ENCODE data around the gene PRR20G. TPM values are rescaled to one million over a fixed set of nuclear protein-coding genes. Genes with fewer than 3 reads are reported as not detected.

The PRR20G gene
- total and polyA plus RNA-seq, 9 of the 15 experiments (the other 6 are each of a cell fraction or from before 2014, with no cell fraction given): not detected

GRCh38 chr3:127262533-127262932, 25.3 kb downstream of the PRR20G start:
- POLR2A ChIA-PET: no interaction called here
- TF ChIP-seq E2F5 (CRISPR knock-in tag; IDR thresholded peaks at IDR 0.05): no peak
- TF ChIP-seq SNIP1 (IDR thresholded peaks at IDR 0.05; ENCODE audit: low read depth): no peak
- no peak for TF ChIP-seq ZNF232 (CRISPR knock-in tag; IDR thresholded peaks at IDR 0.05)
- no peak for TF ChIP-seq IRF9 (tag; IDR thresholded peaks at IDR 0.05)
- TF ChIP-seq DDX20 (tag; IDR thresholded peaks at IDR 0.05; ENCODE audit: low read depth): no peak
- no peak for TF ChIP-seq ZNF609 (CRISPR knock-in tag; IDR thresholded peaks at IDR 0.05; ENCODE audit: borderline replicate concordance)
- TF ChIP-seq ZSCAN32 (CRISPR knock-in tag; IDR thresholded peaks at IDR 0.05): no peak
- no peak for TF ChIP-seq BCOR (IDR thresholded peaks at IDR 0.05)
- TF ChIP-seq ETS1 (conservative IDR thresholded peaks at IDR 0.05; ENCODE audit: control insufficient read depth, low read depth, low read length): no peak
- no peak for TF ChIP-seq ZNF76 (CRISPR knock-in tag; IDR thresholded peaks at IDR 0.05; ENCODE audit: borderline replicate concordance)
- TF ChIP-seq STAT5A (IDR thresholded peaks at IDR 0.05; ENCODE audit: borderline replicate concordance, low read length): no peak
- no peak for TF ChIP-seq CREB3L1 (IDR thresholded peaks at IDR 0.05; ENCODE audit: borderline replicate concordance, low read depth)
- TF ChIP-seq RBM34 (IDR thresholded peaks at IDR 0.05; ENCODE audit: borderline replicate concordance, insufficient read depth, low read length): no peak

More at GRCh38 chr3:127262533-127262932, 25.3 kb downstream of the PRR20G start:
- intact Hi-C loops (cut with micrococcal nuclease) (no loop called here), in situ Hi-C loops (cut with MboI) (no loop called here)
- no peak overlapping the region for H2AFZ ChIP-seq (ENCODE audit: low read depth, low read length)
- ATAC-seq (no peak), FAIRE-seq (no peak), DNase-seq (ENCODE audit: extremely low read depth in 1 of 4, low spot score in 3 of 4) (no peak)
- H3K79me2 ChIP-seq (ENCODE audit: control insufficient read depth, insufficient read depth, low read length): no peaks in the 10 kb centered on the region
- BruUV-seq (replicated peaks): no TSS peak
- no peak overlapping the region for H3K4me2 ChIP-seq (ENCODE audit: insufficient read depth, low read length)
- no peak overlapping the region for H3K4me3 ChIP-seq
- no peaks in the 10 kb centered on the region for H3K4me1 ChIP-seq (replicated peaks in 1 of 2; ENCODE audit: control insufficient read depth in 2 of 2, insufficient read depth in 2 of 2, low read length in 2 of 2)
- H3K9ac ChIP-seq (ENCODE audit: insufficient read depth in 1 of 2, low read depth in 2 of 2, low read length in 2 of 2): no peak overlapping the region
- no peaks in the 10 kb centered on the region for H3K9me1 ChIP-seq (ENCODE audit: control insufficient read depth, insufficient read depth, low read length)
- H3K27ac ChIP-seq (ENCODE audit: extremely low read depth, low read depth, low read length): no peak overlapping the region
- H3K9me3 ChIP-seq (replicated peaks; ENCODE audit: control insufficient read depth, insufficient read depth, low read depth, low read length): no peaks in the 10 kb centered on the region
- WGBS (ENCODE audit: insufficient coverage, low coverage, missing lambda C conversion rate): 0% methylated on average over 3 of the region's 3 CpGs
- no peaks in the 10 kb centered on the region; the same call in 1 of the 2 replicates for H4K20me1 ChIP-seq (replicated peaks; ENCODE audit: control insufficient read depth, insufficient read depth, low read length)
- no peaks in the 10 kb centered on the region for H3K36me3 ChIP-seq (ENCODE audit: control insufficient read depth, insufficient read depth, low read length)
- CTCF ChIA-PET (ENCODE audit: low intra/inter-chr PET ratio): no interaction called here
- peaks cover 0 to 5% of the 10 kb centered on the region in 2 experiments; a peak in 1 of 5 replicates for H3K27me3 ChIP-seq (ENCODE audit: control insufficient read depth in 2 of 2, insufficient read depth in 2 of 2, low read length in 2 of 2)
